ENCODE measurements around the gene TRAPPC12. TPM values are rescaled to one million over a fixed set of nuclear protein-coding genes. Genes with fewer than 3 reads are reported as not detected.

The TRAPPC12 gene
- total RNA-seq, 4 donors from 2014 or later = 90.2 to 248 (median 157) TPM

GRCh38 chr2:3523551-3524041 lies 144.1 kb downstream of the TRAPPC12 start:
- TF ChIP-seq, protein P1, sequence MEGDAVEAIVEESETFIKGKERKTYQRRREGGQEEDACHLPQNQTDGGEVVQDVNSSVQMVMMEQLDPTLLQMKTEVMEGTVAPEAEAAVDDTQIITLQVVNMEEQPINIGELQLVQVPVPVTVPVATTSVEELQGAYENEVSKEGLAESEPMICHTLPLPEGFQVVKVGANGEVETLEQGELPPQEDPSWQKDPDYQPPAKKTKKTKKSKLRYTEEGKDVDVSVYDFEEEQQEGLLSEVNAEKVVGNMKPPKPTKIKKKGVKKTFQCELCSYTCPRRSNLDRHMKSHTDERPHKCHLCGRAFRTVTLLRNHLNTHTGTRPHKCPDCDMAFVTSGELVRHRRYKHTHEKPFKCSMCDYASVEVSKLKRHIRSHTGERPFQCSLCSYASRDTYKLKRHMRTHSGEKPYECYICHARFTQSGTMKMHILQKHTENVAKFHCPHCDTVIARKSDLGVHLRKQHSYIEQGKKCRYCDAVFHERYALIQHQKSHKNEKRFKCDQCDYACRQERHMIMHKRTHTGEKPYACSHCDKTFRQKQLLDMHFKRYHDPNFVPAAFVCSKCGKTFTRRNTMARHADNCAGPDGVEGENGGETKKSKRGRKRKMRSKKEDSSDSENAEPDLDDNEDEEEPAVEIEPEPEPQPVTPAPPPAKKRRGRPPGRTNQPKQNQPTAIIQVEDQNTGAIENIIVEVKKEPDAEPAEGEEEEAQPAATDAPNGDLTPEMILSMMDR (IDR thresholded peaks at IDR 0.05) = no peak
- no peak for TF ChIP-seq EP300 (IDR thresholded peaks at IDR 0.05)
- no peak for TF ChIP-seq POLR2AphosphoS5 (IDR thresholded peaks at IDR 0.05)
- TF ChIP-seq POLR2A (IDR thresholded peaks at IDR 0.05) = no peak
- peak in 1 of 2 donors; percentile 38 for DNase-seq (ENCODE audit: low spot score in 2 of 2)
- H3K4me3 ChIP-seq = no peak overlapping the region
- H3K36me3 ChIP-seq = no peaks in the 10 kb centered on the region
- H3K27ac ChIP-seq = peak overlapping the region; percentile 11
- H3K9me3 ChIP-seq = no peaks in the 10 kb centered on the region
- WGBS = 52% methylated on average over 4 of the region's 4 CpGs
- H3K4me1 ChIP-seq = peaks cover 23% of the 10 kb centered on the region
- H3K27me3 ChIP-seq = no peaks in the 10 kb centered on the region

DNA sequence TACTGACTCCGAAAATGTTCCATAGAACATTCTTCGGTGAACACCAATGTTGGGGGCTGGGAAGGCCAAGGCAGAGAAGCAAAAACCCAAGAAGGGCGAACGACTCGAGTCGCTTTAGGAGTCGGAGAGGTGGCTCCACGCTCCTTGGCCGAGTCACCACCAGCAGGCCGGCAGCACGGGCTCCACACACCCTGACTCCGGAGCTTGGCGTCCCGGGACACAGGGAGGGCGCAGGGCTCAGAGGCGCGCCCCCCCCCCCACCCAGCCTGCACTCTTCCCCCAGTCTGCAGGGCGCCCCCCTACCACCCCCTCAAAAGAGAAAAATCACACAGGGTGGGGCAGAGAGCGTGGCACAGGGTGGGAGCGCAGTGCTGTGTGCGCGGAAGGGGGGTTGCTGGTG lies 147.4 kb downstream of the TRAPPC12 start:
- Histone ChIP-seq H3K27ac (no peak overlapping the region), H3K4me3 (no peak overlapping the region), H3K9me3 (no peaks in the 10 kb centered on the region), H3K27me3 (no peaks in the 10 kb centered on the region), H3K4me1 (peaks cover 11% of the 10 kb centered on the region), H3K36me3 (no peaks in the 10 kb centered on the region)
- DNase-seq (ENCODE audit: low spot score in 2 of 2) = peak in 1 of 2 donors; percentile 7
- no peak for TF ChIP-seq POLR2A (IDR thresholded peaks at IDR 0.05)
- TF ChIP-seq, protein P1 (IDR thresholded peaks at IDR 0.05) = no peak
- WGBS = 85% methylated on average over 22 of the region's 22 CpGs

GRCh38 chr2:3527886-3528785 lies 148.6 kb downstream of the TRAPPC12 start:
- H3K9me3 ChIP-seq = no peaks in the 10 kb centered on the region
- H3K36me3 ChIP-seq = no peaks in the 10 kb centered on the region
- H3K27me3 ChIP-seq = no peaks in the 10 kb centered on the region
- no peak overlapping the region for H3K4me3 ChIP-seq
- no peak overlapping the region for H3K27ac ChIP-seq
- no peak for DNase-seq (ENCODE audit: low spot score in 2 of 2)
- peaks cover 4% of the 10 kb centered on the region for H3K4me1 ChIP-seq
- 78% methylated on average over 35 of the region's 40 CpGs for WGBS
- TF ChIP-seq POLR2A (IDR thresholded peaks at IDR 0.05) (no peak), POLR2AphosphoS5 (IDR thresholded peaks at IDR 0.05) (no peak), EP300 (IDR thresholded peaks at IDR 0.05) (no peak)
- TF ChIP-seq, protein P1 (IDR thresholded peaks at IDR 0.05) = no peak

Other genes starting within 250 kb of the TRAPPC12 start
- 10 to 100 TPM; 29.0 to 37.5 (median 30.7) TPM for gene EIPR1, start 1.9 kb upstream of the TRAPPC12 start, total RNA-seq
- 10 to 100 TPM; 39.2 to 54.4 (median 45.4) TPM for gene ADI1, start 139.8 kb downstream of the TRAPPC12 start, total RNA-seq
- gene RNASEH1, start 178.6 kb downstream of the TRAPPC12 start, total RNA-seq = 10 to 100 TPM in 3 of 4 donors, 1 to 10 TPM in 1; 9.8 to 18.1 (median 15.4) TPM
- 1,000 to 10,000 TPM; 1,595 to 3,203 (median 2,542) TPM for gene RPS7, start 195.6 kb downstream of the TRAPPC12 start, total RNA-seq
- under 1 TPM in 2 of 4 donors, not detected in 2; 0.39 to 0.68 TPM for gene COLEC11, start 215.4 kb downstream of the TRAPPC12 start, total RNA-seq